ENCODE measurements around the gene FES. TPM values are rescaled to one million over a fixed set of nuclear protein-coding genes. Genes with fewer than 3 reads are reported as not detected.

FES gene
- total RNA-seq, 4 donors from 2014 or later = 7.0 to 18.3 (median 14.0) TPM

- intact Hi-C loops (cut with DNase I; ENCODE audit: low total_unique reads) = no loop called here
These were observed 12.4 kb upstream of the FES start for GRCh38 chr15:90871716-90872485.

GRCh38 chr15:90872486-90873184 lies 11.7 kb upstream of the FES start:
- WGBS, 2 donors (ENCODE audit: low coverage in 1 of 2) = 22 to 23% methylated on average over 11 to 12 of the region's 12 CpGs
- peaks cover 30 to 54% (median 48%) of the 10 kb centered on the region in 4 donors for H3K4me1 ChIP-seq
- H3K27ac ChIP-seq = peak overlapping the region; percentile 96 to 97 (median 96)
- no peak for DNase-seq
- H3K27me3 ChIP-seq = no peaks in the 10 kb centered on the region
- peak in 1 of 3 donors; percentile 43 for TF ChIP-seq POLR2AphosphoS5 (IDR thresholded peaks at IDR 0.05)
- TF ChIP-seq CTCF (IDR thresholded peaks at IDR 0.05) = no peak
- H3K36me3 ChIP-seq = peaks cover 0 to 16% (median 7%) of the 10 kb centered on the region in 4 donors
- intact Hi-C loops (cut with DNase I; ENCODE audit: low total_unique reads) (no loop called here), in situ Hi-C loops (cut with MboI; ENCODE audit: low pct_ligation_motif_present in 1 of 4, low pct_unique_long_range_greater_than_20kb in 1 of 4, low sequenced_read_pairs in 3 of 4) (no loop called here)
- H3K4me3 ChIP-seq = peak overlapping the region; percentile 93 to 99 (median 95)
- no peaks in the 10 kb centered on the region for H3K9me3 ChIP-seq

More at GRCh38 chr15:90871716-90872485, 12.4 kb upstream of the FES start:
- Histone ChIP-seq H3K4me1 (peaks cover 30 to 54% (median 48%) of the 10 kb centered on the region in 4 donors), H3K36me3 (peaks cover 0 to 9% (median 3%) of the 10 kb centered on the region in 4 donors), H3K9me3 (no peaks in the 10 kb centered on the region), H3K27ac (peak overlapping the region; percentile 96 to 97 (median 96)), H3K27me3 (no peaks in the 10 kb centered on the region), H3K4me3 (peak overlapping the region; percentile 93 to 99 (median 95))
- TF ChIP-seq EP300 (IDR thresholded peaks at IDR 0.05; ENCODE audit: low read depth) (no peak), POLR2AphosphoS5 (IDR thresholded peaks at IDR 0.05) (no peak), CTCF (IDR thresholded peaks at IDR 0.05) (no peak), POLR2A (IDR thresholded peaks at IDR 0.05) (no peak)
- DNase-seq = peak; percentile 33
- in situ Hi-C loops (cut with MboI; ENCODE audit: low pct_ligation_motif_present in 1 of 4, low pct_unique_long_range_greater_than_20kb in 1 of 4, low sequenced_read_pairs in 3 of 4) = no loop called here
- WGBS, 2 donors (ENCODE audit: low coverage in 1 of 2) = 1% methylated on average over 17 of the region's 77 CpGs; no CpG with 5 or more reads in 1 of the 2 donors

- Histone ChIP-seq H3K27me3 (no peaks in the 10 kb centered on the region), H3K27ac (peak overlapping the region in 3 of 4 donors; percentile 36 to 96 (median 96)), H3K9me3 (no peaks in the 10 kb centered on the region), H3K4me3 (peak overlapping the region in 1 of 4 donors; percentile 94), H3K36me3 (peaks cover 0 to 22% (median 11%) of the 10 kb centered on the region in 4 donors), H3K4me1 (peaks cover 30 to 47% (median 45%) of the 10 kb centered on the region in 4 donors)
- DNase-seq = no peak
- intact Hi-C loops (cut with DNase I; ENCODE audit: low total_unique reads) = no loop called here
- 83% methylated on average over 6 of the region's 6 CpGs; no CpG with 5 or more reads in 1 of the 2 donors for whole genome bisulfite sequencing, 2 donors (ENCODE audit: low coverage in 1 of 2)
- TF ChIP-seq POLR2A (IDR thresholded peaks at IDR 0.05) (no peak), POLR2AphosphoS5 (IDR thresholded peaks at IDR 0.05) (no peak), EP300 (IDR thresholded peaks at IDR 0.05; ENCODE audit: low read depth) (no peak), CTCF (IDR thresholded peaks at IDR 0.05) (no peak)
- in situ Hi-C loops (cut with MboI; ENCODE audit: low pct_ligation_motif_present in 1 of 4, low pct_unique_long_range_greater_than_20kb in 1 of 4, low sequenced_read_pairs in 3 of 4) = no loop called here
These were observed 10.8 kb upstream of the FES start for GRCh38 chr15:90873488-90873997.

Measured in transverse colon (tissue), 4 donors.